ENCODE results near the gene EGLN2.

GRCh38 chr19:40755791-40756190 lies 43.2 kb upstream of the EGLN2 start:
- TF ChIP-seq, protein P1, sequence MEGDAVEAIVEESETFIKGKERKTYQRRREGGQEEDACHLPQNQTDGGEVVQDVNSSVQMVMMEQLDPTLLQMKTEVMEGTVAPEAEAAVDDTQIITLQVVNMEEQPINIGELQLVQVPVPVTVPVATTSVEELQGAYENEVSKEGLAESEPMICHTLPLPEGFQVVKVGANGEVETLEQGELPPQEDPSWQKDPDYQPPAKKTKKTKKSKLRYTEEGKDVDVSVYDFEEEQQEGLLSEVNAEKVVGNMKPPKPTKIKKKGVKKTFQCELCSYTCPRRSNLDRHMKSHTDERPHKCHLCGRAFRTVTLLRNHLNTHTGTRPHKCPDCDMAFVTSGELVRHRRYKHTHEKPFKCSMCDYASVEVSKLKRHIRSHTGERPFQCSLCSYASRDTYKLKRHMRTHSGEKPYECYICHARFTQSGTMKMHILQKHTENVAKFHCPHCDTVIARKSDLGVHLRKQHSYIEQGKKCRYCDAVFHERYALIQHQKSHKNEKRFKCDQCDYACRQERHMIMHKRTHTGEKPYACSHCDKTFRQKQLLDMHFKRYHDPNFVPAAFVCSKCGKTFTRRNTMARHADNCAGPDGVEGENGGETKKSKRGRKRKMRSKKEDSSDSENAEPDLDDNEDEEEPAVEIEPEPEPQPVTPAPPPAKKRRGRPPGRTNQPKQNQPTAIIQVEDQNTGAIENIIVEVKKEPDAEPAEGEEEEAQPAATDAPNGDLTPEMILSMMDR (IDR thresholded peaks at IDR 0.05), result no peak
- TF ChIP-seq POLR2A (IDR thresholded peaks at IDR 0.05), result no peak

All from body of pancreas (tissue), 4 donors.